HEK293 (cell line): Measurements from ENCODE around the gene CCM2.

Experiments used
- CTCF ChIA-PET: fragments of 350-600 bp; formaldehyde crosslinking; extraction: SDS; loops from one replicate; lab custom pipeline; 2021; ENCODE audit warnings: antibody characterized with exemption; lab: Yijun Ruan, JAX
- POLR2A ChIA-PET: fragments of 300-600 bp; formaldehyde crosslinking; extraction: SDS; loops from one replicate; lab custom pipeline; 2020; ENCODE audit warnings: antibody characterized with exemption, inconsistent platforms; lab: Yijun Ruan, JAX
- H3K27ac ChIP-seq: fragments of 200-500 bp; sonication (Bioruptor generic); 2 replicates; pipeline ENCODE4 v1.5.1; 2014; ENCODE audit warnings: low read depth, low read length, control low read depth, inconsistent platforms; ENCODE audit errors: extremely low read depth
- H3K36me3 ChIP-seq, 2 experiments: fragments of 200-500 bp in 1 of 2; sonication (Bioruptor generic) in 1 of 2; 1 replicate in 1 of 2; 2 replicates in 1 of 2; pipeline ENCODE4 v1.5.1; 2014 to 2017; ENCODE audit warnings: inconsistent platforms in 2 of 2, low read length in 2 of 2; ENCODE audit not compliant: control insufficient read depth in 2 of 2, insufficient read depth in 1 of 2
- H3K4me1 ChIP-seq: fragments of 200-500 bp; sonication (Bioruptor generic); 2 replicates; pipeline ENCODE4 v1.5.1; 2014; ENCODE audit warnings: mild to moderate bottlenecking, low read length, inconsistent platforms; ENCODE audit not compliant: control insufficient read depth, insufficient read depth
- H3K4me3 ChIP-seq: 2 replicates; pipeline ENCODE4 v1.5.1; 2011; ENCODE audit warnings: low read depth, mild to moderate bottlenecking, control low read depth, low read length, moderate library complexity
- H3K9me3 ChIP-seq: fragments of 200-500 bp; sonication (Bioruptor generic); 2 replicates; pipeline ENCODE4 v1.5.1; 2014; ENCODE audit warnings: low read depth, low read length, inconsistent platforms; ENCODE audit not compliant: control insufficient read depth, insufficient read depth
- KLF7 ChIP-seq: fragments of 450-650 bp; formaldehyde crosslinking; IDR thresholded peaks from 2 replicates; pipeline ENCODE4 v1.5.1; 2016; ENCODE audit warnings: missing biosample characterization, missing genetic modification characterization, borderline replicate concordance
- PATZ1 ChIP-seq: fragments of 450-650 bp; formaldehyde crosslinking; IDR thresholded peaks from 2 replicates; pipeline ENCODE4 v1.5.1; 2016; ENCODE audit warnings: missing biosample characterization, missing genetic modification characterization
- PBX3 ChIP-seq: sonication (generic); formaldehyde crosslinking; IDR thresholded peaks from 2 replicates; pipeline ENCODE4 v1.8.1; 2022; ENCODE audit warnings: mild to moderate bottlenecking, moderate library complexity, missing genetic modification reagents
- REST ChIP-seq: fragments of 450-650 bp; formaldehyde crosslinking; IDR thresholded peaks from 2 replicates; pipeline ENCODE4 v1.5.1; 2016; ENCODE audit warnings: missing biosample characterization, missing genetic modification characterization
- SALL2 ChIP-seq: fragments of 450-650 bp; formaldehyde crosslinking; IDR thresholded peaks from 2 replicates; pipeline ENCODE4 v1.5.0; 2017; ENCODE audit warnings: missing biosample characterization, mild to moderate bottlenecking, missing genetic modification characterization, borderline replicate concordance
- SP3 ChIP-seq: fragments of 450-650 bp; formaldehyde crosslinking; IDR thresholded peaks from 2 replicates; pipeline ENCODE4 v1.5.1; 2016; ENCODE audit warnings: missing biosample characterization, missing genetic modification characterization
- ZBTB21 ChIP-seq: fragments of 450-650 bp; formaldehyde crosslinking; IDR thresholded peaks from 2 replicates; pipeline ENCODE4 v1.5.1; 2017; ENCODE audit warnings: missing biosample characterization, missing genetic modification characterization
- ZBTB6 ChIP-seq: fragments of 450-650 bp; formaldehyde crosslinking; IDR thresholded peaks from 2 replicates; pipeline ENCODE4 v1.5.1; 2017; ENCODE audit warnings: missing biosample characterization, missing genetic modification characterization
- ZNF155 ChIP-seq: fragments of 450-650 bp; formaldehyde crosslinking; IDR thresholded peaks from 2 replicates; pipeline ENCODE4 v1.5.1; 2016; ENCODE audit warnings: missing biosample characterization, missing genetic modification characterization
- ZNF18 ChIP-seq: fragments of 450-650 bp; formaldehyde crosslinking; IDR thresholded peaks from 2 replicates; pipeline ENCODE4 v1.5.1; 2016; ENCODE audit warnings: missing biosample characterization, missing genetic modification characterization
- ZNF26 ChIP-seq: fragments of 450-650 bp; formaldehyde crosslinking; IDR thresholded peaks from 2 replicates; pipeline ENCODE4 v1.5.1; 2016; ENCODE audit warnings: missing biosample characterization, missing genetic modification characterization
- ZNF350 ChIP-seq: fragments of 450-650 bp; formaldehyde crosslinking; IDR thresholded peaks from 2 replicates; pipeline ENCODE4 v1.5.0; 2017; ENCODE audit warnings: missing biosample characterization, mild to moderate bottlenecking, missing genetic modification characterization
- ZNF398 ChIP-seq: fragments of 450-650 bp; formaldehyde crosslinking; IDR thresholded peaks from 2 replicates; pipeline ENCODE4 v1.5.1; 2017; ENCODE audit warnings: missing biosample characterization, missing genetic modification characterization
- ZNF473 ChIP-seq: fragments of 450-650 bp; formaldehyde crosslinking; IDR thresholded peaks from 2 replicates; pipeline ENCODE4 v1.5.1; 2017; ENCODE audit warnings: missing biosample characterization, missing genetic modification characterization
- ZNF610 ChIP-seq: fragments of 450-650 bp; formaldehyde crosslinking; IDR thresholded peaks from 2 replicates; pipeline ENCODE4 v1.5.1; 2016; ENCODE audit warnings: missing biosample characterization, missing genetic modification characterization, borderline replicate concordance
- ZNF664 ChIP-seq: fragments of 450-650 bp; formaldehyde crosslinking; IDR thresholded peaks from 2 replicates; pipeline ENCODE4 v1.5.1; 2016; ENCODE audit warnings: missing biosample characterization, missing genetic modification characterization
- ZNF677 ChIP-seq: fragments of 450-650 bp; IDR thresholded peaks from 2 replicates; pipeline ENCODE4 v1.5.0; 2018; ENCODE audit warnings: missing biosample characterization, mild to moderate bottlenecking, missing genetic modification characterization, moderate library complexity
- ZNF837 ChIP-seq: fragments of 450-650 bp; formaldehyde crosslinking; IDR thresholded peaks from 2 replicates; pipeline ENCODE4 v1.5.1; 2016; ENCODE audit warnings: missing biosample characterization, missing genetic modification characterization

Gene CCM2

GRCh38 chr7:45075871-45076796 lies 76.1 kb downstream of the CCM2 start (continued):
- TF ChIP-seq REST (tag by site-specific recombination) (no peak), ZNF18 (tag by site-specific recombination) (no peak), SP3 (no peak), ZNF155 (no peak)

- CTCF ChIA-PET, result interaction anchor here (0.6 kb wide), 1 partner anchor 476 kb away, joined by 5 read pairs; no protein-coding TSS in a partner anchor
- Histone ChIP-seq H3K36me3 (peaks cover 0 to 30% of the 10 kb centered on the region in 2 experiments; a peak in 2 of 3 replicates), H3K9me3 (no peaks in the 10 kb centered on the region), H3K4me1 (no peaks in the 10 kb centered on the region), H3K4me3 (no peak overlapping the region)
- POLR2A ChIA-PET, result no interaction called here
- TF ChIP-seq ZNF398 (no peak), ZNF837 (tag by site-specific recombination) (no peak), ZNF26 (tag by site-specific recombination) (no peak), ZNF350 (no peak), KLF7 (no peak), ZNF610 (no peak), ZBTB6 (tag by site-specific recombination) (no peak), PATZ1 (tag by site-specific recombination) (no peak), SALL2 (tag by site-specific recombination) (no peak), ZNF664 (tag by site-specific recombination) (no peak), ZNF473 (no peak), ZBTB21 (tag by site-specific recombination) (no peak), PBX3 (CRISPR knock-in tag) (no peak), ZNF677 (no peak), SP3 (no peak)
- TF ChIP-seq, all 188 proteins: peak for 0
- H3K27ac ChIP-seq, result no peak overlapping the region
Measured at GRCh38 chr7:45076946-45077345, 76.9 kb downstream of the CCM2 start.
